WERI-Rb-1 (cell line): ENCODE results near the gene ATP10A.
A peak's percentile ranks its signal among the peaks of the same experiment; 100 is the strongest.

Experiments
- DNase-seq: peaks from one replicate; pipeline ENCODE4 v3.0.0-alpha.2; 2020
- H3K27ac ChIP-seq: fragments of 250-450 bp; sonication (Bioruptor Pico); 2 replicates; pipeline ENCODE4 v1.5.1; 2020; ENCODE audit warnings: mild to moderate bottlenecking, moderate library complexity
- H3K27me3 ChIP-seq: fragments of 250-450 bp; sonication (Bioruptor Pico); 2 replicates; pipeline ENCODE4 v1.5.1; 2021; ENCODE audit warnings: mild to moderate bottlenecking, low read depth, moderate library complexity; ENCODE audit not compliant: insufficient read depth, severe bottlenecking
- H3K36me3 ChIP-seq: fragments of 250-450 bp; sonication (Bioruptor Pico); 2 replicates; pipeline ENCODE4 v1.5.1; 2020; ENCODE audit warnings: mild to moderate bottlenecking, moderate library complexity
- H3K4me3 ChIP-seq: 2 replicates; pipeline ENCODE4 v1.5.1; 2011; ENCODE audit warnings: low read depth, mild to moderate bottlenecking, control low read depth, low read length
- H3K9me3 ChIP-seq: fragments of 250-450 bp; sonication (Bioruptor Pico); 2 replicates; pipeline ENCODE4 v1.5.1; 2021; ENCODE audit warnings: mild to moderate bottlenecking, moderate library complexity; ENCODE audit not compliant: severe bottlenecking
- TF ChIP-seq, protein P1 (sequence below): IDR thresholded peaks from 2 replicates; pipeline ENCODE4 v1.5.1; 2011; ENCODE audit warnings: low read depth, mild to moderate bottlenecking, control low read depth, inconsistent platforms, low read length

The ATP10A gene

DNA sequence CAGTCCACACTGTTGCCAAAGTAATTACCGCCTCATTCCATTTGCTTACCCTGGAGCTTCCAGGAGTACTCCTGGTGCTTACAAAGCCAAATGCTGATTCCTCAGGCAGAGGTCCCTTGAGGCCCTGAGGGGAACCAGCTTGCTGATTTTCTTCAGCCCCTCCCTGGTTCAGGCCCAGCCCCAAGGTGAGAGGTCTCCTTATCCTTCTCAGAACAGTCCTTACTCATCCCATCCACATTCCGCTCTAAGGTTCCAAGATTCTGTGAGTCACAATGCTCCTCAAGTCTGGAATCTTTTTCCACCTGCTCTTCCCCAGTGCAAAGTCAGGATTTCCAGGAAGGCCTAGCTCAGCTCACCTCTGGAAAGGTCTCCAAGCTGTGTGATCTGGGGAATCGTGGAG, 1.8 kb upstream of the ATP10A start:
- DNase-seq, result no peak
- TF ChIP-seq, protein P1, sequence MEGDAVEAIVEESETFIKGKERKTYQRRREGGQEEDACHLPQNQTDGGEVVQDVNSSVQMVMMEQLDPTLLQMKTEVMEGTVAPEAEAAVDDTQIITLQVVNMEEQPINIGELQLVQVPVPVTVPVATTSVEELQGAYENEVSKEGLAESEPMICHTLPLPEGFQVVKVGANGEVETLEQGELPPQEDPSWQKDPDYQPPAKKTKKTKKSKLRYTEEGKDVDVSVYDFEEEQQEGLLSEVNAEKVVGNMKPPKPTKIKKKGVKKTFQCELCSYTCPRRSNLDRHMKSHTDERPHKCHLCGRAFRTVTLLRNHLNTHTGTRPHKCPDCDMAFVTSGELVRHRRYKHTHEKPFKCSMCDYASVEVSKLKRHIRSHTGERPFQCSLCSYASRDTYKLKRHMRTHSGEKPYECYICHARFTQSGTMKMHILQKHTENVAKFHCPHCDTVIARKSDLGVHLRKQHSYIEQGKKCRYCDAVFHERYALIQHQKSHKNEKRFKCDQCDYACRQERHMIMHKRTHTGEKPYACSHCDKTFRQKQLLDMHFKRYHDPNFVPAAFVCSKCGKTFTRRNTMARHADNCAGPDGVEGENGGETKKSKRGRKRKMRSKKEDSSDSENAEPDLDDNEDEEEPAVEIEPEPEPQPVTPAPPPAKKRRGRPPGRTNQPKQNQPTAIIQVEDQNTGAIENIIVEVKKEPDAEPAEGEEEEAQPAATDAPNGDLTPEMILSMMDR, result no peak
- no peak overlapping the region for H3K4me3 ChIP-seq
- no peaks in the 10 kb centered on the region for H3K9me3 ChIP-seq
- H3K36me3 ChIP-seq, result no peaks in the 10 kb centered on the region
- H3K27ac ChIP-seq, result no peak overlapping the region
- H3K27me3 ChIP-seq, result peaks cover 22% of the 10 kb centered on the region

- no peaks in the 10 kb centered on the region for H3K9me3 ChIP-seq
- no peak overlapping the region for H3K27ac ChIP-seq
- peaks cover 22% of the 10 kb centered on the region for H3K27me3 ChIP-seq
- no peak for DNase-seq
- TF ChIP-seq, protein P1, result no peak
- no peak overlapping the region for H3K4me3 ChIP-seq
- no peaks in the 10 kb centered on the region for H3K36me3 ChIP-seq
These were observed 947 bp upstream of the ATP10A start for GRCh38 chr15:25863968-25864580.

DNA sequence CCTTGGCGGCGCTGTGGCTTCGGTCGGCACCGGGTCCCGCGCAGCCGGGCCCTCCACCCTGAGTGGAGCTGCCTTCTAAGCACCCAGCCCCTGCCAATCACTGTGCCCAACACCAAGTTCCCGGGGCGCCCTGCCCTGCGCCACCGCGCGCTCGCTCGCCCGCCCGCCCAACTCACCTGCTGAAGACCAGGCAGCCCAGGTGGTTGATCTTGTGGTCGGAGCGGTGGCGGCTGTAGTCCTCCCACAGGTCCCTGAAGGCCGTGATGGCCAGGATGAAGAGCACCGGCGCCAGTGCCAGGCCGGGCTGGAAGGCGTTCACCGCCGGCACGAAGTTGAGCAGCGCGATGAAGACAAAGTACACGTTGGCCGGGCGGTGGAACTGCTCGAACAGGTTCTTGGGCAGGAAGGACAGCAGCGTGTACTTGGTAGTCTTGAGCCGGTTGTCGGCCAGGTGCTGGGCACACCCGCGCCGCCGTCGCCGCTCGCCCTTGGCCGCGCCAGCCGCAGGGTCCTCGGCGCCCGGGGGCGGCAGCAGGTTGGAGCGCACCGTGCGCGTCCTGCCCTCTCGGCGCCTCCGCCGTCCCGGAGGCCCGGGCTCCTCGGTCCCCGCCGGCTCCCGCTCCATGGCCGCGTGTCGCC, 536 bp downstream of the ATP10A start:
- Histone ChIP-seq H3K27ac (no peak overlapping the region), H3K9me3 (no peaks in the 10 kb centered on the region), H3K4me3 (peak overlapping the region; percentile 35), H3K27me3 (peaks cover 22% of the 10 kb centered on the region), H3K36me3 (no peaks in the 10 kb centered on the region)
- DNase-seq, result peak; percentile 9
- TF ChIP-seq, protein P1, result no peak

DNA sequence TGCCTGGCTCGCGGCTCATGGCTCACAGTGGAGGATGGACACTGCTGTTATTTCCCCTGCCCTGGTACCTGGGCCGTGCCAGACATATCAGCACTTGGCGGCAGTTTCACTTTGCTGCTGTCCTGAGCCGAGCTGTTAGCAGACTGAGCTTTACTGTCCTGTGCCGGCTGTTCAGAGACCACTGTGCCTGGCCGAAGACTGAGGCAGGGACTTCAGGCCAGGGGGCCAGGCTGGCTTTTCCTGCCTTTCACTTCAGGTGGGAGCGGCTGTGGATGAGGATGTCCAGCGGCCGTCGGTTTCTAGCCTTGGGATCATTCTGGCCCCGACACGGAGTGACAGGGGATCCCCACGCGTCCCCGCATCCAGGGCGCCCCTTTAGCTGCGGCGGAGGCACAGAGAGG, 1.1 kb downstream of the ATP10A start:
- Histone ChIP-seq H3K9me3 (no peaks in the 10 kb centered on the region), H3K27me3 (peaks cover 22% of the 10 kb centered on the region), H3K27ac (no peak overlapping the region), H3K36me3 (no peaks in the 10 kb centered on the region), H3K4me3 (peak overlapping the region; percentile 35; the same call in 1 of the 2 replicates)
- no peak for DNase-seq
- TF ChIP-seq, protein P1, result no peak

- TF ChIP-seq, protein P1, result no peak
- no peak for DNase-seq
- no peak overlapping the region for H3K4me3 ChIP-seq
- peaks cover 22% of the 10 kb centered on the region for H3K27me3 ChIP-seq
- H3K9me3 ChIP-seq, result no peaks in the 10 kb centered on the region
- H3K27ac ChIP-seq, result no peak overlapping the region
- no peaks in the 10 kb centered on the region for H3K36me3 ChIP-seq
These were observed 2.0 kb downstream of the ATP10A start for GRCh38 chr15:25860885-25861866.
